Activated CD4-positive, alpha-beta T cell treated with anti-CD3 and anti-CD28 coated beads for 36 hours (primary cell): ENCODE data around the gene IFITM2. TPM values are rescaled to one million over a fixed set of nuclear protein-coding genes. Genes with fewer than 3 reads are reported as not detected.
"Not testable (repeated sequence)": the region's sequence is repeated elsewhere in the genome, so short reads cannot be mapped to it uniquely, and the experiment has no call there.

Experiments used
- ATAC-seq: fragments of 200-7000 bp; cut with Tn5 transposase; one replicate; pipeline ENCODE4 v1.10.0; 2021; ENCODE audit warnings: mild to moderate bottlenecking, moderate library complexity
- CTCF ChIA-PET: fragments of 350-600 bp; sonication (Branson Sonifier 250); formaldehyde crosslinking; loops from one replicate; lab custom pipeline; 2021; ENCODE audit warnings: antibody characterized with exemption; lab: Charles Lee
- POLR2A ChIA-PET: fragments of 350-600 bp; sonication (Branson Sonifier 250); formaldehyde crosslinking; loops from one replicate; lab custom pipeline; 2021; ENCODE audit warnings: antibody characterized with exemption, inconsistent platforms; lab: Charles Lee
- DNase-seq: peaks from one replicate; pipeline ENCODE4 v3.0.0-alpha.2; 2020
- H3K27ac Mint-ChIP-seq: one replicate; pipeline ENCODE4 v1.8.0; 2021; ENCODE audit warnings: mixed read lengths
- H3K27me3 Mint-ChIP-seq: one replicate; pipeline ENCODE4 v1.8.0; 2021; ENCODE audit warnings: mixed read lengths
- H3K36me3 Mint-ChIP-seq: one replicate; pipeline ENCODE4 v1.8.0; 2021; ENCODE audit warnings: low read depth, mixed read lengths
- H3K4me1 Mint-ChIP-seq: one replicate; pipeline ENCODE4 v1.8.0; 2021; ENCODE audit warnings: mixed read lengths
- H3K4me3 Mint-ChIP-seq: one replicate; pipeline ENCODE4 v1.8.0; 2021; ENCODE audit warnings: mild to moderate bottlenecking, moderate library complexity, mixed read lengths
- H3K9me3 Mint-ChIP-seq: one replicate; pipeline ENCODE4 v1.8.0; 2021; ENCODE audit warnings: low read depth, mixed read lengths
- intact Hi-C, 2 experiments: fragments of 100-400 bp; cut with DNase I in 1 of 2; cut with micrococcal nuclease in 1 of 2; formaldehyde crosslinking; loops; one replicate each; pipeline versions ENCODE4 v1.14.2 to v1.15.1; 2022 to 2024; cut with DNase I, micrococcal nuclease
- total RNA-seq, 2 experiments: library from RNA; stranded (reverse); gene quantifications; one replicate each; pipeline ENCODE4 v1.2.3, GENCODE V29; 2021

Gene IFITM2
- total RNA-seq, 2 experiments from 2014 or later, result 451 to 474 TPM

GRCh38 chr11:319121-319887 lies 11.7 kb downstream of the IFITM2 start:
- Mint-ChIP-seq H3K36me3 (peaks cover 40% of the 10 kb centered on the region), H3K4me3 (peak overlapping the region; percentile 78), H3K4me1 (peaks cover 29% of the 10 kb centered on the region), H3K27ac (peak overlapping the region; percentile 93)
- DNase-seq (peak; percentile 56), ATAC-seq (peak; percentile 8)
- CTCF ChIA-PET, result interaction anchor here (0.6 to 1.5 kb wide), 3 partner anchors 10 to 14 kb away, joined by 3 read pairs; no protein-coding TSS in a partner anchor
- H3K9me3 Mint-ChIP-seq, POLR2A ChIA-PET, intact Hi-C loops, H3K27me3 Mint-ChIP-seq: not testable (repeated sequence)

- H3K9me3 Mint-ChIP-seq, H3K27me3 Mint-ChIP-seq, intact Hi-C loops, DNase-seq: not testable (repeated sequence)
- H3K4me1 Mint-ChIP-seq, result peaks cover 34% of the 10 kb centered on the region
- ATAC-seq, result peak; percentile 37
- H3K27ac Mint-ChIP-seq, result peak overlapping the region; percentile 93
- H3K36me3 Mint-ChIP-seq, result peaks cover 34% of the 10 kb centered on the region
- ChIA-PET CTCF (interaction anchor here (1.5 kb wide), 1 partner anchor 9 kb away, joined by 3 read pairs; no protein-coding TSS in a partner anchor), POLR2A (interaction anchor here (0.5 kb wide), 1 partner anchor 10 kb away, joined by 3 read pairs; no protein-coding TSS in a partner anchor)
- peak overlapping the region; percentile 78 for H3K4me3 Mint-ChIP-seq
Observed at GRCh38 chr11:319888-320273, 12.3 kb downstream of the IFITM2 start.

- no peak for ATAC-seq
- CTCF ChIA-PET, result no interaction called here
- no peak for DNase-seq
- no peak overlapping the region for H3K4me3 Mint-ChIP-seq
- no peak overlapping the region for H3K27ac Mint-ChIP-seq
- intact Hi-C loops, result no loop called here
- H3K36me3 Mint-ChIP-seq, result peaks cover 10% of the 10 kb centered on the region
- peaks cover 53% of the 10 kb centered on the region for H3K4me1 Mint-ChIP-seq
- H3K9me3 Mint-ChIP-seq, result no peaks in the 10 kb centered on the region
- POLR2A ChIA-PET, result no interaction called here
- H3K27me3 Mint-ChIP-seq, result no peaks in the 10 kb centered on the region
Observed at GRCh38 chr11:324156-324555, 16.5 kb downstream of the IFITM2 start.

GRCh38 chr11:324593-325517 lies 17.2 kb downstream of the IFITM2 start:
- H3K36me3 Mint-ChIP-seq, DNase-seq, H3K9me3 Mint-ChIP-seq, CTCF ChIA-PET, ATAC-seq, intact Hi-C loops, H3K27me3 Mint-ChIP-seq, POLR2A ChIA-PET, H3K4me3 Mint-ChIP-seq: not testable (repeated sequence)
- Mint-ChIP-seq H3K4me1 (peaks cover 58% of the 10 kb centered on the region), H3K27ac (peak overlapping the region; percentile 56)

- DNase-seq, result no peak
- Mint-ChIP-seq H3K27ac (peak overlapping the region; percentile 93), H3K36me3 (no peaks in the 10 kb centered on the region), H3K4me3 (peak overlapping the region; percentile 36), H3K9me3 (no peaks in the 10 kb centered on the region), H3K27me3 (no peaks in the 10 kb centered on the region), H3K4me1 (peaks cover 57% of the 10 kb centered on the region)
- intact Hi-C loops, result loop anchor here in 1 of 2 experiments (2.0 kb wide), 1 partner anchor 13 kb away; no protein-coding TSS in a partner anchor
- POLR2A ChIA-PET, result no interaction called here
- CTCF ChIA-PET, result interaction anchor here (1.2 to 2.4 kb wide), 3 partner anchors 9 to 14 kb away, joined by 3 to 7 read pairs (median 3); no protein-coding TSS in a partner anchor
- ATAC-seq, result no peak
Observed at GRCh38 chr11:325796-326591, 18.4 kb downstream of the IFITM2 start.

- H3K36me3 Mint-ChIP-seq, result no peaks in the 10 kb centered on the region
- no peaks in the 10 kb centered on the region for H3K27me3 Mint-ChIP-seq
- intact Hi-C loops, result loop anchor here in 1 of 2 experiments (2.0 kb wide), 1 partner anchor 14 kb away; no protein-coding TSS in a partner anchor
- peaks cover 62% of the 10 kb centered on the region for H3K4me1 Mint-ChIP-seq
- CTCF ChIA-PET, result interaction anchor here (1.2 to 2.4 kb wide), 3 partner anchors 9 to 14 kb away, joined by 3 to 7 read pairs (median 3); no protein-coding TSS in a partner anchor
- no peaks in the 10 kb centered on the region for H3K9me3 Mint-ChIP-seq
- peak overlapping the region; percentile 93 for H3K27ac Mint-ChIP-seq
- H3K4me3 Mint-ChIP-seq, result peak overlapping the region; percentile 36
- no peak for DNase-seq
- no peak for ATAC-seq
- POLR2A ChIA-PET, result no interaction called here
Observed at GRCh38 chr11:326592-326841, 18.9 kb downstream of the IFITM2 start.

- DNase-seq (peak; percentile 86), ATAC-seq (peak; percentile 59)
- peak overlapping the region; percentile 36 for H3K4me3 Mint-ChIP-seq
- H3K9me3 Mint-ChIP-seq, result no peaks in the 10 kb centered on the region
- peaks cover 66% of the 10 kb centered on the region for H3K4me1 Mint-ChIP-seq
- no peaks in the 10 kb centered on the region for H3K27me3 Mint-ChIP-seq
- peak overlapping the region; percentile 93 for H3K27ac Mint-ChIP-seq
- POLR2A ChIA-PET, result interaction anchor here (1.0 kb wide), 1 partner anchor 9 kb away, joined by 3 read pairs; no protein-coding TSS in a partner anchor
- CTCF ChIA-PET, result interaction anchor here (0.6 to 2.4 kb wide), 7 partner anchors 10 to 120 kb away, joined by 3 to 7 read pairs (median 3); partner anchors contain the start of genes BET1L and RIC8A
- no peaks in the 10 kb centered on the region for H3K36me3 Mint-ChIP-seq
- intact Hi-C loops, result loop anchor here in 1 of 2 experiments (2.0 kb wide), 1 partner anchor 14 kb away; no protein-coding TSS in a partner anchor
Observed at GRCh38 chr11:326842-327580, 19.4 kb downstream of the IFITM2 start.

GRCh38 chr11:327581-327923 lies 19.9 kb downstream of the IFITM2 start:
- CTCF ChIA-PET, result interaction anchor here (1.0 to 2.4 kb wide), 6 partner anchors 10 to 77 kb away, joined by 3 to 7 read pairs (median 3); no protein-coding TSS in a partner anchor

GRCh38 chr11:328012-328411 lies 20.4 kb downstream of the IFITM2 start:
- CTCF ChIA-PET, result interaction anchor here (0.6 to 2.4 kb wide), 4 partner anchors 11 to 191 kb away, joined by 3 to 7 read pairs (median 3); no protein-coding TSS in a partner anchor
- Mint-ChIP-seq H3K9me3 (no peaks in the 10 kb centered on the region), H3K27ac (peak overlapping the region; percentile 42), H3K4me3 (no peak overlapping the region), H3K27me3 (no peaks in the 10 kb centered on the region), H3K4me1 (peaks cover 72% of the 10 kb centered on the region), H3K36me3 (no peaks in the 10 kb centered on the region)
- DNase-seq, result no peak
- POLR2A ChIA-PET, result no interaction called here
- no peak for ATAC-seq
- intact Hi-C loops, result no loop called here

More at GRCh38 chr11:327581-327923, 19.9 kb downstream of the IFITM2 start:
- POLR2A ChIA-PET, result interaction anchor here (1.0 kb wide), 1 partner anchor 10 kb away, joined by 3 read pairs; no protein-coding TSS in a partner anchor
- Mint-ChIP-seq H3K4me1 (peaks cover 68% of the 10 kb centered on the region), H3K9me3 (no peaks in the 10 kb centered on the region), H3K36me3 (no peaks in the 10 kb centered on the region), H3K4me3 (peak overlapping the region; percentile 36), H3K27ac (peak overlapping the region; percentile 93), H3K27me3 (no peaks in the 10 kb centered on the region)
- DNase-seq (no peak), ATAC-seq (no peak)
- intact Hi-C loops, result loop anchor here in 1 of 2 experiments (2.0 kb wide), 1 partner anchor 15 kb away; no protein-coding TSS in a partner anchor
